Pancreas (tissue), 10 donors: Measurements from ENCODE around the gene ALK. TPM values are rescaled to one million over a fixed set of nuclear protein-coding genes. Genes with fewer than 3 reads are reported as not detected.

Experiments
- ATAC-seq, 4 donors: fragments of 200-7000 bp; cut with Tn5 transposase; one replicate each; pipeline versions ENCODE4 v1.8.0 to v1.9.1; 2020; ENCODE audit warnings: mild to moderate bottlenecking in 4 of 4, moderate library complexity in 4 of 4
- DNase-seq, 6 donors: peaks; one replicate each; pipeline ENCODE4 v3.0.0-alpha.2; 2020
- FAIRE-seq: peaks from 2 replicates; lab custom pipeline; 2012; peaks lifted over from hg19 to GRCh38; lab: Jason Lieb, UNC
- H3K27ac ChIP-seq, 4 donors: fragments of 200-600 bp; sonication (generic); 1 replicate in 3 of 4; 2 replicates in 1 of 4; pipeline versions ENCODE4 v1.5.0 to v1.8.0; 2020
- H3K27me3 ChIP-seq, 4 donors: fragments of 200-600 bp; one replicate each; pipeline ENCODE4 v1.8.0; 2021
- H3K36me3 ChIP-seq, 3 donors: fragments of 200-600 bp; sonication (generic) in 1 of 3; one replicate each; pipeline versions ENCODE4 v1.5.0 to v1.8.0; 2020 to 2021
- H3K4me1 ChIP-seq, 3 donors: fragments of 200-600 bp; one replicate each; pipeline ENCODE4 v1.8.0; 2021
- H3K4me3 ChIP-seq, 4 donors: fragments of 200-600 bp; sonication (generic) in 2 of 4; one replicate each; pipeline versions ENCODE4 v1.5.0 to v1.8.0; 2020 to 2021
- H3K9me3 ChIP-seq, 4 donors: fragments of 200-600 bp; one replicate each; pipeline ENCODE4 v1.8.0; 2021
- CTCF ChIP-seq, 4 donors: fragments of 200-600 bp; sonication (generic) in 3 of 4; IDR thresholded peaks; one replicate each; pipeline versions ENCODE4 v1.5.0 to v1.8.0; 2021; ENCODE audit warnings: antibody characterized with exemption in 4 of 4
- WGBS, 2 donors: extraction: QIAGEN DNeasy Blood & Tissue Kit; methylation state at CpG; one replicate each; pipeline ENCODE4 v1.1.7; 2013; 5-methylcytosine and 5-hydroxymethylcytosine counted together
- intact Hi-C, 3 donors: fragments of 100-400 bp; cut with DNase I; formaldehyde crosslinking; loops; one replicate each; pipeline versions ENCODE4 v1.11.1 to v1.14.2; 2022
- polyA plus RNA-seq, 2 donors: library from polyadenylated mRNA; stranded (reverse); fragments of 200-250 nt; gene quantifications; one replicate each; pipeline ENCODE4 v1.2.3, GENCODE V29; 2013
- total RNA-seq, 6 donors: library from RNA; stranded (reverse); fragmentation: NEBNext Ultra II Directional in 4 of 6; extraction: Animal tissue kit (Norgen Biotek cat#: 25700) in 4 of 6; gene quantifications; one replicate each; pipeline versions ENCODE4 v1.2.1 to v1.2.4, GENCODE V29; 2021 to 2023
- donor health status: healthy with polysubstance abuse.
- donor health status: DM: no; HTN: no; CAD: no; lungs with moderate emphysema.
- donor health status: DM: no; HTN: no; CAD: no.
- donor health status: control.
- donor health status: control.
- donor health status: Bipolar disorder and iron deficiency.
- donor health status: DM: yes; HTN: yes; CAD: no.
- donor health status: DM: no; HTN: no; CAD: no.
- donor health status: DM: no; HTN: no; CAD: no.
- donor health status: DM: yes; HTN: yes; CAD: no.

The ALK gene
- total and polyA plus RNA-seq, 8 donors: 0.05 to 0.17 (median 0.09) TPM; not detected in 2

- Histone ChIP-seq H3K27me3 (no peaks in the 10 kb centered on the region), H3K9me3 (no peaks in the 10 kb centered on the region), H3K4me1 (peaks cover 0 to 2% (median 0%) of the 10 kb centered on the region in 3 donors), H3K36me3 (no peaks in the 10 kb centered on the region), H3K27ac (no peak overlapping the region), H3K4me3 (no peak overlapping the region)
- 80 to 88% methylated on average over 4 of the region's 4 CpGs for WGBS, 2 donors
- intact Hi-C loops: no loop called here
- peak in 1 of 6 donors; percentile 33 for DNase-seq
- TF ChIP-seq CTCF (IDR thresholded peaks at IDR 0.05): no peak
- peak in 1 of 4 donors; percentile 79 for ATAC-seq
- no peak for FAIRE-seq
These were observed 441.0 kb downstream of the ALK start for GRCh38 chr2:29480426-29480825.

GRCh38 chr2:29479401-29479800, 442.0 kb downstream of the ALK start:
- 96 to 97% methylated on average over 2 of the region's 2 CpGs for WGBS, 2 donors
- no peak for TF ChIP-seq CTCF (IDR thresholded peaks at IDR 0.05)
- H3K9me3 ChIP-seq: no peaks in the 10 kb centered on the region
- no peaks in the 10 kb centered on the region for H3K27me3 ChIP-seq
- H3K4me3 ChIP-seq: no peak overlapping the region
- H3K36me3 ChIP-seq: no peaks in the 10 kb centered on the region
- ATAC-seq (no peak), FAIRE-seq (no peak), DNase-seq (no peak)
- peaks cover 0 to 2% (median 0%) of the 10 kb centered on the region in 3 donors for H3K4me1 ChIP-seq
- H3K27ac ChIP-seq: no peak overlapping the region
- intact Hi-C loops: no loop called here

GRCh38 chr2:29478641-29479040, 442.7 kb downstream of the ALK start:
- no peaks in the 10 kb centered on the region for H3K9me3 ChIP-seq
- no peaks in the 10 kb centered on the region for H3K36me3 ChIP-seq
- DNase-seq (no peak), ATAC-seq (no peak), FAIRE-seq (no peak)
- no peaks in the 10 kb centered on the region for H3K27me3 ChIP-seq
- H3K27ac ChIP-seq: no peak overlapping the region
- H3K4me1 ChIP-seq: peaks cover 0 to 2% (median 0%) of the 10 kb centered on the region in 3 donors
- 93 to 94% methylated on average over 4 of the region's 4 CpGs for WGBS, 2 donors
- TF ChIP-seq CTCF (IDR thresholded peaks at IDR 0.05): no peak
- no peak overlapping the region for H3K4me3 ChIP-seq
- intact Hi-C loops: no loop called here

- no peak for FAIRE-seq
- DNase-seq: no peak
- intact Hi-C loops: no loop called here
These were observed 444.2 kb downstream of the ALK start for GRCh38 chr2:29477186-29477585.

More at GRCh38 chr2:29477186-29477585, 444.2 kb downstream of the ALK start:
- H3K4me1 ChIP-seq: peaks cover 0 to 2% (median 0%) of the 10 kb centered on the region in 3 donors
- no peaks in the 10 kb centered on the region for H3K36me3 ChIP-seq
- no peak overlapping the region for H3K27ac ChIP-seq
- no peak for ATAC-seq
- no peaks in the 10 kb centered on the region for H3K27me3 ChIP-seq
- H3K9me3 ChIP-seq: no peaks in the 10 kb centered on the region
- H3K4me3 ChIP-seq: no peak overlapping the region
- no peak for TF ChIP-seq CTCF (IDR thresholded peaks at IDR 0.05)
